Measurements from ENCODE around the gene SPATA32.

The SPATA32 gene

DNA sequence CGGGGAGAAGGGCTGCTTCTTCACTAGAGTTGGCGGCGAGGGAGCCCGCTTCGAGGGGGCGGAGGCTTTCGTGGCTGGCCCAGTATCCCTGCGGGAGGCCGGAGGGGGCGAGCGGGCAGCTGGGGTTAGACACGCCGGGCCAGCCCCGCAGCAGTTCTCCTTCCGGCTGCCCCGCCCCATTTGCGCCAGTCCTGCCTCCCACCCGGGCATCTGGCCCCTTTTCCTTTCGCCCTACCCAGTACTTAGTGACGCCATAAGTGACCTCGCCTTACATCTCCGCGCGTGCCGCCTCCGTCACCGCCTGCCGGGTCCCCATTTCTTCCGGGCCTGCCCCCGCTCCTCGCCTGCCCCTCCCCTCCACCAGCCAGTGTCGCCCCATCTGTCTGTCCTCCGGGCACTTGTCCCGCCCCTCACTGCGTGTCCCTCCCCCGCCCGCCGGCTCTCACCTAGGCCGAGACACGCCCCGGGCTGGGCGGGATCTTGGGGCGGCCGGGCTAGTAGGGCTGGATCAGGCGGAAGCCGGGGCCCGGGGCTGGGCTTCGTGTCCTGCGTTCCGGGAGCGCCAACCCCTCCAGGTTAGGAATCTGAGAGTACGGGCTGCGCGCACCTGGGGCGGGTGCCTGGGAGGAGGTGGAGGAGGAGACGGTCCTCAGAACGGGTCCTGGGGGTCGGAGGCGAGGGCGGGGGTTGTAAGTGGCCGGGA is 14.3 kb downstream of the SPATA32 start:
- peak in 29 of 51 donors; percentile 7 to 75 (median 48) for DNase-seq

DNA sequence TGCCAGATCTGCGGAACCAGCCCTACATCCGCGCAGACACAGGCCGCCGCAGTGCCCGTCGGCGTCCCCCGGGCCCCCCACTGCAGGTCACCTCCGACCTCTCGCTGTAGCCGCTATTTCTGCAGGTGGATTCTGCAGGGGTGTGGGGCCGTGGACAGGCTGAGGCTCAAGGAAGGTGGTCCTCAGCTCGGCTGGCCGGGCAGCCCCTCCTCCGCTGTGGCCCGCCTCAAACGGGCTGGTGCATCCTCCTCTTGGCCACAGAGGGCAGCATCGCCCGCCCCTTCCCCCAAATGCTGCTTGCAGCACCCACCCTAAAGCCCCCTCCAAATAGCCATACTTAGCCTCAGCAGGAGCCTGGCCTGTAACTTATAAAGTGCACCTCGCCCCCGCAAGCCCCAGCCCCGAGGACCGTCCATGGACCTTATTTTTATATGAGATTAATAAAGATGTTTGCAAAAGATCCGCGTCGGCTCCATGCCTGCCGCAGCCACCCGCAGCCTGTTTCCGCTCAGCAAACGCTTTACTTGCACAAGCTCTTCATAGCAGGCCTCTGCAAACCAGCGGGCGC is 14.9 kb downstream of the SPATA32 start:
- peak in 1 of 51 donors; percentile 28 for DNase-seq

GRCh38 chr17:45246338-45246737 is 15.6 kb downstream of the SPATA32 start:
- no peak for DNase-seq

- no peak for DNase-seq
Measured at GRCh38 chr17:45244725-45245656, 16.9 kb downstream of the SPATA32 start.

GRCh38 chr17:45243750-45244149 is 18.1 kb downstream of the SPATA32 start:
- no peak for DNase-seq

DNA sequence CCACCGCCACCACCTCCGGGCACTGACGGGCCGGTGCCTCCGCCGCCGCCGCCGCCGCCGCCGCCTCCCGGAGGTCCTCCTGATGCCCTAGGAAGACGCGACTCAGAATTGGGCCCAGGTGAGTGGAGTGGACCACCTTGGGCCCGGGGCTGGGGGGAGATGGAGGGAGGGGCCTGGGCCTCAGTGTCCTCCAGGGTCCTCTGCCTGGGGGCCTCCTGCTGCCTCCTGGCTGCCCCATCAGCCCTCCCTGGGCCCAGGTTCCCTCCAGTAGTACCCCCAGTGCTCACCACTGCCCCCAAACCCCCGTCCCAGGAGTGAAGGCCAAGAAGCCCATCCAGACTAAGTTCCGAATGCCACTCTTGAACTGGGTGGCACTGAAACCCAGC is 19.9 kb downstream of the SPATA32 start:
- no peak for DNase-seq

- DNase-seq: peak in 25 of 51 donors; percentile 14 to 72 (median 40)
Measured at GRCh38 chr17:45241328-45242028, 20.4 kb downstream of the SPATA32 start.

GRCh38 chr17:45240905-45241327 is 21.0 kb downstream of the SPATA32 start:
- peak in 2 of 51 donors; percentile 31 to 66 for DNase-seq

DNA sequence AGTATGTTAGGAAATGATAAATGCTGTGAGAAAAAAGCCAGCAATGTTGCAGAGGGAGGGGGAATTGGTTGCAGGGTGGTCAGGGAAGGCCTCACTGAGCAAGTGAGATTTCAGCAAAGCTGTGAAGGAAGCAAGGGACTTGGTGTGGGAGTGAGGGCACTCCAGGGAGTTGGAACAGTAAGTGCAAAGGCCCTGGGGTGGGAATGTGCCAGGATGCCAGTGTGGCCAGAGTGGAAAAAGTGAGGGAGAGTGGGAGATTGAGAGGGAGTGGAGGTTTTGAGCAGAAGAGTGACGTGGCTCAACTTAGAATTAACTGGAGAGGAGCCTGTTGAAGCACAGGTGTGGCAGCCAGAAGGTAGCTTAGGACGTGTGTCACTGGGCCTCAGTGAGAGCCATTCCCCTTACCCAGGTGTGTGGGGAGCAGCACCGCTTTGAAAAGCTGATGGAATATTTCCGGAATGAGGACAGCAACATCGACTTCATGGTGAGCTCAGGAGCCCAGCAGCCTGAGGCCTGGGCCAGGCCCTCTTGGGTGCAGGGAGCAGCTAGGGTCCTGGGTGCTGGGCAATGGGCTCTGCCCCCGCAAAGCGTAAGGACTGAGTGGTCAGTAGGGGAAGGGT is 23.6 kb downstream of the SPATA32 start:
- no peak for DNase-seq

- DNase-seq: no peak
Measured at GRCh38 chr17:45237686-45238085, 24.2 kb downstream of the SPATA32 start.

GRCh38 chr17:45236282-45236606 is 25.6 kb downstream of the SPATA32 start:
- DNase-seq: no peak

- peak in 30 of 51 donors; percentile 6 to 73 (median 33) for DNase-seq
Measured at GRCh38 chr17:45235416-45236281, 26.2 kb downstream of the SPATA32 start.

- no peak for DNase-seq
Measured at GRCh38 chr17:45234641-45235415, 27.1 kb downstream of the SPATA32 start.

DNA sequence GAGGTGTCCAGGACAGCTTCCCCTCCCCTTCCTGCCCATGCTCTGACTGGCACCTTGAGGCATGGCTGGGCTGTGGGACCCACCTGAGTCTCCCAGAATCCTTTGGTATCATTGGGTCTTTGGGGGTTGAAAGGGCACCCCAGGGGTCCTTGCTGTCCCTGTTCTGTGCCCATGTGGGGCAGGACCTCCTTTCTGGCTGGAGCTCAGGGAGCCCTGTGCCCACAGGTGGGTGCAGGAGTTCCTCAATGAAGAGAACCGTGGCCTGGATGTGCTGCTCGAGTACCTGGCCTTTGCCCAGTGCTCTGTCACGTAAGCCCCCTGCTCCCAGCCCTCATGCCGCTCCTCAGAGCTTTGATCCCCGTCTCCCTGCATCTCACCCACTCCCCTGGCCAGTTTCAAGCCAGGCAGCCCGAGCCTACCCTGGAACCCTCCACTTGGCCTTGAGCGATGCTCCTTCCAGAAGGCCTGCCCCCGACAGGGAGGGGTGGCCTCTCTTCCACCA is 28.4 kb downstream of the SPATA32 start:
- DNase-seq: no peak

- DNase-seq: no peak
Measured at GRCh38 chr17:45232514-45233422, 29.1 kb downstream of the SPATA32 start.

GRCh38 chr17:45231481-45232116 is 30.3 kb downstream of the SPATA32 start:
- no peak for DNase-seq

GRCh38 chr17:45230787-45231480 is 31.0 kb downstream of the SPATA32 start:
- DNase-seq: no peak

Measured in hypothalamus (tissue), 51 donors.